Ascending aorta (tissue), 2 donors: ENCODE results near the gene ATG9B. TPM values are rescaled to one million over a fixed set of nuclear protein-coding genes. Genes with fewer than 3 reads are reported as not detected.

Experiments used
- DNase-seq, 2 donors: peaks; one replicate each; pipeline ENCODE4 v3.0.0-alpha.2; 2019; ENCODE audit warnings: low spot score in 2 of 2
- H3K27ac ChIP-seq, 2 donors: fragments of 200-600 bp; sonication (generic); one replicate each; pipeline ENCODE4 v1.5.1; 2016 to 2017; ENCODE audit warnings: mild to moderate bottlenecking in 1 of 2
- H3K27me3 ChIP-seq: fragments of 200-600 bp; sonication (generic); one replicate; pipeline ENCODE4 v1.5.1; 2017
- H3K36me3 ChIP-seq, 2 donors: fragments of 200-600 bp; sonication (generic); one replicate each; pipeline ENCODE4 v1.5.1; 2016
- H3K4me1 ChIP-seq, 2 donors: fragments of 200-600 bp; sonication (generic); one replicate each; pipeline ENCODE4 v1.5.1; 2016 to 2017; ENCODE audit warnings: mild to moderate bottlenecking in 1 of 2
- H3K4me3 ChIP-seq, 2 donors: fragments of 200-600 bp; sonication (generic); one replicate each; pipeline ENCODE4 v1.5.1; 2016 to 2017; ENCODE audit warnings: mild to moderate bottlenecking in 1 of 2
- H3K9me3 ChIP-seq, 2 donors: fragments of 200-600 bp; sonication (generic); one replicate each; pipeline ENCODE4 v1.5.1; 2016
- intact Hi-C: fragments of 100-400 bp; cut with DNase I; formaldehyde crosslinking; loops from one replicate; pipeline ENCODE4 v1.15.1; 2023
- total RNA-seq: library from RNA; depleted of rRNA; stranded (reverse); fragments of >200 nt; gene quantifications from one replicate; pipeline ENCODE4 v1.1.0, GENCODE V29; 2016
- TF ChIP-seq, protein P1 (sequence below), 3 experiments: fragments of 200-600 bp in 2 of 3; fragments of 450-650 bp in 1 of 3; sonication (generic) in 2 of 3; IDR thresholded peaks; one replicate each; pipeline ENCODE4 v1.5.1; 2016 to 2019; ENCODE audit warnings: antibody characterized with exemption in 3 of 3, mild to moderate bottlenecking in 1 of 3, moderate library complexity in 1 of 3

ATG9B gene
- total RNA-seq, 1 donor from 2014 or later = not detected

DNA sequence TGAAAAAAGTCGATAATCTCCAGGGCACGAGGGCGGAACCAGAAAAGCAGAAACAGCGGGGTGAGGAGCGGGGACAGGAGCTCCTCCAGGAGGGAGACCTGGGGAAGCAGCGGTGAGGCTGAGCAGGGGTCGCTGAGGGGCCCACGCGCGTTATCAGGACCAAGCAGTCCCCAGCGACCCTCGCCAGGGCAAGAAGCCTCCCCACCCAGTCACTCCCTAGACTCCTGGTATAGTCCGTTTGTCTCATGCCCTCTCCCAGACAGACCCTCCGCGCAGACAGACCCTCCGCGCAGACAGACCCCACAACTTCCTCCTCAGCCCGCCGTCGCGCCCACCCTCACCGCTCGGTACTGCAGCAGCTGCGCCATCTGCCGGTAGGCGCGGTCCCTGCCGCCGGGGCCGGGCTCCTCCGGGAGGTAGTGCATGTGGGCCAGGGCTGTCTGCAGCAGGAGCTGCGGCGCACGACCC lies 6.3 kb downstream of the ATG9B start:
- intact Hi-C loops = loop anchor here (1.0 to 5.0 kb wide), 2 partner anchors 56 to 120 kb away; no protein-coding TSS in a partner anchor
- DNase-seq = peak in 1 of 2 donors; percentile 79
- H3K27ac ChIP-seq = no peak overlapping the region
- peaks cover 18% of the 10 kb centered on the region for H3K27me3 ChIP-seq
- H3K36me3 ChIP-seq = no peaks in the 10 kb centered on the region
- peak overlapping the region; percentile 35 to 52 for H3K4me3 ChIP-seq
- H3K4me1 ChIP-seq = peaks cover 12 to 15% of the 10 kb centered on the region in 2 donors
- no peaks in the 10 kb centered on the region for H3K9me3 ChIP-seq
- TF ChIP-seq, protein P1, sequence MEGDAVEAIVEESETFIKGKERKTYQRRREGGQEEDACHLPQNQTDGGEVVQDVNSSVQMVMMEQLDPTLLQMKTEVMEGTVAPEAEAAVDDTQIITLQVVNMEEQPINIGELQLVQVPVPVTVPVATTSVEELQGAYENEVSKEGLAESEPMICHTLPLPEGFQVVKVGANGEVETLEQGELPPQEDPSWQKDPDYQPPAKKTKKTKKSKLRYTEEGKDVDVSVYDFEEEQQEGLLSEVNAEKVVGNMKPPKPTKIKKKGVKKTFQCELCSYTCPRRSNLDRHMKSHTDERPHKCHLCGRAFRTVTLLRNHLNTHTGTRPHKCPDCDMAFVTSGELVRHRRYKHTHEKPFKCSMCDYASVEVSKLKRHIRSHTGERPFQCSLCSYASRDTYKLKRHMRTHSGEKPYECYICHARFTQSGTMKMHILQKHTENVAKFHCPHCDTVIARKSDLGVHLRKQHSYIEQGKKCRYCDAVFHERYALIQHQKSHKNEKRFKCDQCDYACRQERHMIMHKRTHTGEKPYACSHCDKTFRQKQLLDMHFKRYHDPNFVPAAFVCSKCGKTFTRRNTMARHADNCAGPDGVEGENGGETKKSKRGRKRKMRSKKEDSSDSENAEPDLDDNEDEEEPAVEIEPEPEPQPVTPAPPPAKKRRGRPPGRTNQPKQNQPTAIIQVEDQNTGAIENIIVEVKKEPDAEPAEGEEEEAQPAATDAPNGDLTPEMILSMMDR (IDR thresholded peaks at IDR 0.05) = peak; percentile 70 to 92 (median 90)

GRCh38 chr7:151017370-151017952 lies 6.8 kb downstream of the ATG9B start:
- TF ChIP-seq, protein P1 (IDR thresholded peaks at IDR 0.05) = no peak
- peak overlapping the region in 1 of 2 donors; percentile 52 for H3K4me3 ChIP-seq
- intact Hi-C loops = loop anchor here (1.0 to 5.0 kb wide), 2 partner anchors 55 to 119 kb away; no protein-coding TSS in a partner anchor
- no peak overlapping the region for H3K27ac ChIP-seq
- peaks cover 20% of the 10 kb centered on the region for H3K27me3 ChIP-seq
- H3K36me3 ChIP-seq = no peaks in the 10 kb centered on the region
- H3K9me3 ChIP-seq = no peaks in the 10 kb centered on the region
- DNase-seq = no peak
- H3K4me1 ChIP-seq = peaks cover 12 to 15% of the 10 kb centered on the region in 2 donors

DNA sequence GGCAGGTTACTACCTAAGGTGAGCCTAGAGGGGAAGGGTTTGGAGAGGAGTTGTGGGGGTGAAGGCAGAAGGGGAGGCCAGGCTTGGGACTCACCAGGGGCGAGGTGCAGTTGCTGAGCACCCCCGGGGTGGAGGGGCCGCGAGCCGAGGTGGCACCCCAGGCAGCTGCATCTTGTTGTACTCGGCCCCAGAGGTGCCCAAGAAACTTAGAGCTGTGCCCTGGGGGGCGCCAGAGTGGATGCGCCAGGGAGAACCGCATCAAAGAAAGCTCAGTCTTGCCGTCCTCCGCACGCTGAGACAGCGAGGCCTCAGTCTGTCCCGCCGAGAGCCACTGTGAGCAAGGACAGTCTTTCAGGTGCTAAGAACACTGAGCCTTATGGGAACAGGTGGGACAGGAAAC lies 7.4 kb downstream of the ATG9B start:
- no peaks in the 10 kb centered on the region for H3K9me3 ChIP-seq
- H3K4me3 ChIP-seq = no peak overlapping the region
- TF ChIP-seq, protein P1 (IDR thresholded peaks at IDR 0.05) = no peak
- peaks cover 12 to 15% of the 10 kb centered on the region in 2 donors for H3K4me1 ChIP-seq
- intact Hi-C loops = loop anchor here (1.0 to 5.0 kb wide), 2 partner anchors 55 to 119 kb away; no protein-coding TSS in a partner anchor
- DNase-seq = no peak
- peaks cover 20% of the 10 kb centered on the region for H3K27me3 ChIP-seq
- H3K36me3 ChIP-seq = no peaks in the 10 kb centered on the region
- no peak overlapping the region for H3K27ac ChIP-seq

DNA sequence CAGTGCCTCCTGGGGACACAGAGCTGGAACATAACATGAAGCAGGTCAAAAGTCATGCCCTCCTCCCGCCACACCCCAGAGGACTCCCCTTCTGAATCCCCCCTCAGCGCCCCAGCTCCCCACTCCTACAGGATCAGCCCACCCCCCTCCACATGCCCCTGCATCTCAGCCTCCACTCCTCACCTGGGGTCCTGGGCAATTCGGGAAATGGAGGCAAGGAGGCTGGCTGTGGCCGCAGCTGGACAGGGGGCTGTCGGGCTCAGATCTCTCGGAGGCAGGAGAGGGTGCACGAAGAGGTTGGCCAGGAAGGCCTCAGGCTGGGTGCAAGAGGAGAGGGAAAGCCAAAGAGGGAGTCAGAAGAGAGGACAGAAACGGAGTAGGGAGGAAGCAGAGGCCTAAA lies 7.8 kb downstream of the ATG9B start:
- H3K4me1 ChIP-seq = peaks cover 12 to 15% of the 10 kb centered on the region in 2 donors
- intact Hi-C loops = loop anchor here (5.0 kb wide), 1 partner anchor 54 kb away; no protein-coding TSS in a partner anchor
- H3K9me3 ChIP-seq = no peaks in the 10 kb centered on the region
- H3K27ac ChIP-seq = no peak overlapping the region
- TF ChIP-seq, protein P1 (IDR thresholded peaks at IDR 0.05) = no peak
- no peak overlapping the region for H3K4me3 ChIP-seq
- no peak for DNase-seq
- H3K27me3 ChIP-seq = peaks cover 20% of the 10 kb centered on the region
- no peaks in the 10 kb centered on the region for H3K36me3 ChIP-seq

DNA sequence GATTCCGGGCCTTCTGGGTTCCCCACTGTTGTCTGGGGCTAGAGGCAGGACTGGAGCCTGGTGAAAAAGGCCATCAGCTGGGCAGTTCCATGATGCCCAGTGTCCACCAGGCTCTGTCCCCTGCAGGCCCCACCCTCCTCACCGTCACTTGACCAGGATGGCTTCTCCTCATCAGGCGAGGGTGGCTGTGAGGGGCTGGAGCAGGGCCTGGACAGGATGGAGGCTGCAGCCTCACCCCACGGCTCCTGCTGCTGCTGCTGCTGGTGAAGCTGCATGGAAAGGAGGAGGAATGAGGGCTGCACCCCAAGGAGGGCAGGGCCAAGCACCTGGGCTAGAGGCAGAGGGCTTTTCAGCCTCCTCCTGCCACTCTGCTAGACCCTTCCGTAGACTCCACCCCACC lies 8.3 kb downstream of the ATG9B start:
- H3K4me3 ChIP-seq = no peak overlapping the region
- H3K9me3 ChIP-seq = no peaks in the 10 kb centered on the region
- TF ChIP-seq, protein P1 (IDR thresholded peaks at IDR 0.05) = no peak
- peaks cover 12 to 15% of the 10 kb centered on the region in 2 donors for H3K4me1 ChIP-seq
- intact Hi-C loops = loop anchor here (5.0 kb wide), 1 partner anchor 54 kb away; no protein-coding TSS in a partner anchor
- DNase-seq = no peak
- no peak overlapping the region for H3K27ac ChIP-seq
- no peaks in the 10 kb centered on the region for H3K36me3 ChIP-seq
- peaks cover 20% of the 10 kb centered on the region for H3K27me3 ChIP-seq
